SK-N-SH treated with all-trans-retinoic acid at 6 μM for 48 hours (cell line): ENCODE results near the gene ST6GALNAC3.

ENCODE experiments used
- ARNTL ChIP-seq: fragments of 450-650 bp; formaldehyde crosslinking; IDR thresholded peaks from 2 replicates; pipeline ENCODE4 v1.5.0; 2020; ENCODE audit warnings: low read depth, mild to moderate bottlenecking, moderate library complexity, borderline replicate concordance
- CREB5 ChIP-seq: fragments of 250-450 bp; sonication (Bioruptor Pico); IDR thresholded peaks from 2 replicates; pipeline ENCODE4 v1.5.1; 2020; ENCODE audit warnings: low read depth, mild to moderate bottlenecking, moderate library complexity
- CSRNP3 ChIP-seq: fragments of 250-450 bp; sonication (Bioruptor Pico); IDR thresholded peaks from 2 replicates; pipeline ENCODE4 v1.5.1; 2021; ENCODE audit warnings: mild to moderate bottlenecking, moderate library complexity
- OSR1 ChIP-seq: fragments of 250-450 bp; sonication (Bioruptor Pico); IDR thresholded peaks from 2 replicates; pipeline ENCODE4 v1.8.0; 2022; ENCODE audit warnings: moderate library complexity, mild to moderate bottlenecking, inconsistent platforms
- PATZ1 ChIP-seq: fragments of 250-450 bp; sonication (Bioruptor Pico); IDR thresholded peaks from 2 replicates; pipeline ENCODE4 v1.8.0; 2020; ENCODE audit warnings: mild to moderate bottlenecking, moderate library complexity, borderline replicate concordance
- POU6F1 ChIP-seq: fragments of 250-450 bp; sonication (Bioruptor Pico); IDR thresholded peaks from 2 replicates; pipeline ENCODE4 v1.8.0; 2021; ENCODE audit warnings: low read depth, mild to moderate bottlenecking, moderate library complexity, borderline replicate concordance
- RARB ChIP-seq: fragments of 250-450 bp; sonication (Bioruptor Pico); IDR thresholded peaks from 2 replicates; pipeline ENCODE4 v1.8.0; 2021; ENCODE audit warnings: mild to moderate bottlenecking, moderate library complexity
- SNAI2 ChIP-seq: fragments of 250-450 bp; sonication (Bioruptor Pico); IDR thresholded peaks from 2 replicates; pipeline ENCODE4 v1.5.0; 2020; ENCODE audit warnings: mild to moderate bottlenecking, moderate library complexity
- TOX ChIP-seq: fragments of 250-450 bp; sonication (Bioruptor Pico); IDR thresholded peaks from 2 replicates; pipeline ENCODE4 v1.8.0; 2021; ENCODE audit warnings: mild to moderate bottlenecking, moderate library complexity, borderline replicate concordance
- TSHZ2 ChIP-seq: fragments of 250-450 bp; sonication (Bioruptor Pico); IDR thresholded peaks from 2 replicates; pipeline ENCODE4 v1.5.0; 2020; ENCODE audit warnings: mild to moderate bottlenecking, moderate library complexity
- ZC3H10 ChIP-seq: fragments of 250-450 bp; sonication (Bioruptor Pico); IDR thresholded peaks from 2 replicates; pipeline ENCODE4 v1.5.1; 2021; ENCODE audit warnings: mild to moderate bottlenecking, moderate library complexity
- ZFP3 ChIP-seq: fragments of 250-450 bp; sonication (Bioruptor Pico); IDR thresholded peaks from 2 replicates; pipeline ENCODE4 v1.5.0; 2020; ENCODE audit warnings: mild to moderate bottlenecking, moderate library complexity
- ZNF565 ChIP-seq: fragments of 450-650 bp; formaldehyde crosslinking; conservative IDR thresholded peaks from 2 replicates; pipeline ENCODE4 v1.5.0; 2020; ENCODE audit warnings: low read depth, mild to moderate bottlenecking, moderate library complexity
- ZNF8 ChIP-seq: fragments of 450-650 bp; formaldehyde crosslinking; IDR thresholded peaks from 2 replicates; pipeline ENCODE4 v1.5.0; 2020; ENCODE audit warnings: mild to moderate bottlenecking, moderate library complexity

GRCh38 chr1:76055987-76056386 is 18.6 kb upstream of the ST6GALNAC3 start:
- TF ChIP-seq SNAI2 = no peak
- no peak for TF ChIP-seq ZNF8 (CRISPR knock-in tag)
- no peak for TF ChIP-seq TOX (CRISPR knock-in tag)
- TF ChIP-seq CSRNP3 (CRISPR knock-in tag) = no peak
- TF ChIP-seq ZC3H10 (CRISPR knock-in tag) = no peak
- no peak for TF ChIP-seq CREB5 (CRISPR knock-in tag)
- no peak for TF ChIP-seq ZFP3 (CRISPR knock-in tag)
- TF ChIP-seq ARNTL = no peak
- no peak for TF ChIP-seq RARB
- TF ChIP-seq PATZ1 = no peak
- no peak for TF ChIP-seq ZNF565
- no peak for TF ChIP-seq POU6F1 (CRISPR knock-in tag)
- no peak for TF ChIP-seq OSR1 (CRISPR knock-in tag)
- TF ChIP-seq TSHZ2 (CRISPR knock-in tag) = no peak
